KG1 (cell line): ENCODE data around the gene GPER1.

Experiments
- DNase-seq: peaks from one replicate; lab custom pipeline; 2025; lab: John Stamatoyannopoulos, UW

GPER1 gene

DNA sequence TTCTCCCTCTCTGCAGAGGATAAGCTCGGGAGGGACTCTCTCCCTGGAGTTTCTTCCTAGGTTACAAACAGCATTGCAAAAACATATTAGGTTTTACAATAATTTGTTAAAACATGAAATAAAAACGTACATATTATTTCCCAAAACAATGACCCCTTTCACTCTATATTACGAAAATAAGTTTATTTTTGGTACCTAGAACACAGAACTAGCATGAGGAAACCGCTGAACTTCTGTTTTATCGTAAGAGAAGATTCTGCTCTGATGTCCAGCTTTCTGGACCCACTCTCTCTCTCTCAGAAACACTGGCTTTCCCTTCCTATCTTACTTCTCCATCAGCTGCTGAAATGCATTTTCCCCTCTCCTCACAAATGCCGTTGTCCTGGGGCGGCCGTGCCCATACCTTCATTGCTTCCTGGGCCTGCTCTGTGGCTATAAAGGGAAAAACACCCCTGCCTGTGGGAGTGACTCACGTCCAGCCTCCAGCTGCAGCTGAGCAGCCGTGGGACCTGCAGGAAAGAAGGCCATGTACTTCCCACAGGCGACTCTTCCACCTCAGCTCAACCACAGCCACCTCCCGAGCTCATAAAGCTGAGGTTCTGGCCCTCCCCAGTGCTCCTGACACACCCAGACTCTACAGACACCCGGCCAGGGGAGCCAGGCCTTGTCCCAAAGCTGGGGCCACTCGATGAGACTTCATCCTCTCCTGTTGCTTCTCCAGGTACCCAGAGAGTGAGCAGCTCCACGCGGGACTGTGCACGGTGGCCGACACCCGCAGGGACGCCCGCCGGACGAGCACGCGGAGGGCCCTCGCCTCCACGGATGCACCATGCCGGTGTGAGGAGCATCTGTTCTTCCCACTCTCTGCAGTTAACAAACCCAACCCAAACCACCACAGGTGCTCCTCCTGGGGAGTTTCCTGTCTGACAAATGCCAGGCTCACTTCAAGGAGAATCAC lies 3.1 kb downstream of the GPER1 start:
- DNase-seq: no peak

DNA sequence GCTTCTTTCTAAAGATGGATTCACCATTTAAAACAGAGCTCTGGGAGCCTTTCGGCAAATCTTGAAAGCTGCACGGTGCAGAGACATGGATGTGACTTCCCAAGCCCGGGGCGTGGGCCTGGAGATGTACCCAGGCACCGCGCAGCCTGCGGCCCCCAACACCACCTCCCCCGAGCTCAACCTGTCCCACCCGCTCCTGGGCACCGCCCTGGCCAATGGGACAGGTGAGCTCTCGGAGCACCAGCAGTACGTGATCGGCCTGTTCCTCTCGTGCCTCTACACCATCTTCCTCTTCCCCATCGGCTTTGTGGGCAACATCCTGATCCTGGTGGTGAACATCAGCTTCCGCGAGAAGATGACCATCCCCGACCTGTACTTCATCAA lies 3.7 kb downstream of the GPER1 start:
- DNase-seq: no peak

GRCh38 chr7:1092161-1092632 lies 4.3 kb downstream of the GPER1 start:
- no peak for DNase-seq

GRCh38 chr7:1092806-1093501 lies 5.0 kb downstream of the GPER1 start:
- DNase-seq: no peak

GRCh38 chr7:1093502-1093843 lies 5.6 kb downstream of the GPER1 start:
- DNase-seq: no peak

- no peak for DNase-seq
These were observed 6.1 kb downstream of the GPER1 start for GRCh38 chr7:1093916-1094508.

DNA sequence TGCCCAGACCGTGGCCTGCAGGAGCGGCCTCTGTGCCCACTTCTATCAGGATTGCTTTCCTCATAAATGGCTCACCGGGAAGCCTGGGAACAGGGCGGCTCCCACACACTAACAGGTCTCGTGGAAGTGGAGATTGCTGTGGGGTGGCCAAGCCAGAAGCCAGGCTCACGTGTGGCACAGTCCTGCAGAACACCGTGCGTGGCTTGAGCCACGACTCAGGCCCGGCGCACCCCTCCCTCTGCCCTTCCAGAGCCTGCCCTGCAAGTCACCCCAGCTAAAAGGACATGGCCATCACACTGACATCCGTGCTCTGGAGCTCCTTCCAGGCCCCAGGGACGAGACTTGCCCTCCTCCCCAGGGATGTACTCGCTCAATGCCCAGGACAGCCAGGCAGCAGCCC lies 7.0 kb downstream of the GPER1 start:
- no peak for DNase-seq

DNA sequence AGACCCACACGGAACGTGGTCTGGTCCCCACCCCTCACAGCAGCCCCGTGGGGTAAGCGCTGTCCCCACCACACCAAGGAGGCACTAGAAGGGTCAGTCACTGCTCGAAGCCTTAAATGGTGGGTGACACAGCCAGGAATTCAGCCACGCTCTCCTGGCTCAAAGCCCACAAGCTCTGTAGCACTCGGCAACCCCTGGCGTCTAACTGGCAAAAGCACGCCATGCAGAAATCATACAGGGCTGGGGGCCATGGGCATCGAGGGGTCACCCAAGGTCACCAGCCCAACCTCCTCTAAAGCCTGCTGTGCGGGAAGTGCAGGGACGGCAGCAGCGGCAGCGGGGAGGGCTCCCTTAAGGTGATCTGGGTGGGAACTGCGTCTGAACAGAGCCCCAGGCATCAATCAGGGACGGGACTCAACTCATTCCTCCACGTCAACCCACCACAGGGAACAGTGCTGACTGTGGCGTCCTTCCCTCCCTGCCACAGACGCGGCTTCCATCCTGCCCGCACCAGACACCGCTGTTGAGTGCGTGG lies 7.8 kb downstream of the GPER1 start:
- no peak for DNase-seq

DNA sequence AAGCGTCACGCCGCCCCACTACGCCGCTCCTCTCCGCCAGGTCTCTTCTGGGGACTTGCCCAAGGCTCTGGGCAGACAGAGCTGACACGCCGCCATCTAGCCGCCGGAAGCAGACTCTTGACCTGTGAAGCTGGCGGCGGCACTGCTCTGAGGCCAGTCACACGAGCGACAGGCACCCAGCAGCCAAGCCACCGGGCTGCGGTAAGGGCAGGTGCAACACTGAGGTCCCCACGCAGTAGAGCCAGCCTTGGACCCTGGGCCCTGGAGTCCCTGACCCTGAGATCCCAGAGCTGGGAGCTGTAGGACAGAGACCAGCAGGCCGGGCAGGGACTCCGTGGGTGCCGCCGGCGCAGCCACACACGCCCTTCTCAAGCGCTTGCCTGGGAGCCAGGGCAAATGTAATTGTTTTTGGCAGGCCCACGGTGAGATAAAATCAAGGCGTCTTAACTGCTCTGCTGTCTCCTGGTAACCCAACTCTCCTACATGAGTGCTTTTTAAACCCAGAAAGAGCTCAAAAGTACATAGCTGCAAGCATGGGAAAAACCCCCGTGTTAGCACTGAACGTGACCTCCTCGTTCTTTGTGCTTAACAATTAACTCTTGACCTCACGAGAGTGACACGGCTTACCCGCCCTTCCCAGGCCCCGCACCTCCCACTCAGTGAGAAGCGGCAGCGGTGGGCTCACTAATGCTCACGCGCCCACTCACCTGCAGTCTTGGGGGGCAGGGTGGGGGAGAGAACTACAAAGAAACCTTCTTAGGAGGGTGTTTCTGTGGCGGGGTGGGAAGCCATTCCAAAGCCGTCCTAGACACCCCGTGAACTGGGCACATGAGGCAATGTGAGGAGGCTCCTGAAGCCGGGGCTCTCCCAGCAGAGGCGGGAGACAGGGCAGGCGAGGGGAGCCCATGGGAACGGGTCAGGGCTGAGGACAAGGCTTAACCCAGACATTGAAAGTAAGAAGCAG lies 8.5 kb downstream of the GPER1 start:
- no peak for DNase-seq

- no peak for DNase-seq
These were observed 9.2 kb downstream of the GPER1 start for GRCh38 chr7:1097120-1097504.

GRCh38 chr7:1098243-1099153 lies 10.6 kb downstream of the GPER1 start:
- no peak for DNase-seq

GRCh38 chr7:1099154-1099542 lies 11.2 kb downstream of the GPER1 start:
- no peak for DNase-seq

DNA sequence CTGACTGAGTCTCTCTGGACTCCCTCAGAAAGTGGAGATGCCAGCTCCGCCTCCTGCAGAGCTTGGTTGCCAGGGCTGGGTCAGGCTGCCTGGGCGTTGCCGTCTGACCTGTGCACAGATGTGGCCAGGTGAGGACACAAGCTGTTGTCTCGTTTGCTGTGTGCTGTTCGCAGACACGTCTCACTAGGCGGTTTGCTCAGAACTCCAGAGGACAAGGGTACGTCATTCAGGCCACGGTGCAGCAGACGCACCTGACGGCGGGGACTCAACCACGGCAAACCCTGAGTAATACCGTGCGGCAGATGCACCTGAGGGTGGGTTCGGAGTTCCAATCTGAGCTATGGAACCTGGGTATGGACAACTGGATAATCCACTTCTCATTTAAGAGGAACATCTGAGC lies 11.7 kb downstream of the GPER1 start:
- no peak for DNase-seq

DNA sequence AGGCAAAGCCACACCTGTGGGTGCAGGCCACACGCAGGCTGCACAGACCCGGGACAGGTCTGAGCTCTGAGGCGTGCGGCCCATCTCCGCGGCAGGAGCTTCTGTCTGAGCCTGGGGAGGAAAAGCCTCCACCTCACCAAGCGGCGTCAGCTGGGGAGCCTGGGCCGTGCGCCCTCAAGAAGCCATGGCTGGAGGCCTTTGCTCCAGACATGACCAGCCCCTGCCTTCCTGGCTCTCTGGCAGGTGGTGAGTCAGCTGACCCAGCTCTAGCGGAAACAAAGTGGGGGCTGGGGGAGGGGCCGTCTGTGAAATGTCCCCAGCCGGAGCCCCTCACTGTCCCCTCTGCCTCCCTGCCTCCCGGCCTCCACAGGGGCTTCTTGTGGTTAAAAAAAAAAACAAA lies 12.5 kb downstream of the GPER1 start:
- DNase-seq: no peak

GRCh38 chr7:1100834-1101562 lies 13.1 kb downstream of the GPER1 start:
- no peak for DNase-seq

GRCh38 chr7:1101563-1102431 lies 13.9 kb downstream of the GPER1 start:
- no peak for DNase-seq

- DNase-seq: no peak
These were observed 15.3 kb downstream of the GPER1 start for GRCh38 chr7:1103009-1103788.
